22Rv1 (cell line): ENCODE data around the gene MRPL38.
A peak's percentile ranks its signal among the peaks of the same experiment; 100 is the strongest.

Experiments used
- ZFX ChIP-seq: fragments of 450-650 bp; IDR thresholded peaks from 2 replicates; pipeline ENCODE4 v1.6.1; 2017; ENCODE audit warnings: antibody characterized with exemption, borderline replicate concordance
- TF ChIP-seq, protein P1 (sequence below): fragments of 450-650 bp; IDR thresholded peaks from 2 replicates; pipeline ENCODE4 v1.5.1; 2017; ENCODE audit warnings: mild to moderate bottlenecking

DNA sequence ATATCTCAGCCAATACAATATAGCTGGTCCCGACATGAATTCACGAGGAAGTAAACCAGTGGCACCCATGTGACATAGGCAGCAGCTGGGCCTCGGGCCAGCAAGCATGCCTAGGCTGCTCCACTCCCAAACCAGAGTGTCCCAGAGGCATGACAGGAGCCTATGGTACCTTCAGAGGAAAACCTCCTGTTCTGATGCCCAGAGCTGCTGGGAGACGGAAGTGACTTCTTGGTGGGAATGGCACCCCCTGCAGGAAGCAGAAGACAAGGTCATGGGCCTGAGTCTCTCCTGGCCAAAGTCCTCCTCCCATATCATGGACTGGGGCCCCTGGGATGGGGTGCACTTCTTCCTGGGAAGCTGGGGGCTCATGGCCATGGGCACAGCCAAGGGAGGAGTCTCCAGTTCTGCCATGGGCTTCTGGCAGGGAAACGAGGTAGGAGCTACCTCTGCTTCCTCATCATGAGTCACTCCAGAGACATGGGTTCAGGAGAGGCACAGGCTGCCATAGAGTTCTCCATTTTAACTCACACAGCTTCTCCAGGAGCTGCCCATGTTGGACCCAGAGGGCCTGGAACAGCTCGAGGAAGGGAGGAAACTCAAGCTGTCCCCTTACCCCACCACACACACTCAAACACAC is 22.7 kb upstream of the MRPL38 start:
- TF ChIP-seq, protein P1, sequence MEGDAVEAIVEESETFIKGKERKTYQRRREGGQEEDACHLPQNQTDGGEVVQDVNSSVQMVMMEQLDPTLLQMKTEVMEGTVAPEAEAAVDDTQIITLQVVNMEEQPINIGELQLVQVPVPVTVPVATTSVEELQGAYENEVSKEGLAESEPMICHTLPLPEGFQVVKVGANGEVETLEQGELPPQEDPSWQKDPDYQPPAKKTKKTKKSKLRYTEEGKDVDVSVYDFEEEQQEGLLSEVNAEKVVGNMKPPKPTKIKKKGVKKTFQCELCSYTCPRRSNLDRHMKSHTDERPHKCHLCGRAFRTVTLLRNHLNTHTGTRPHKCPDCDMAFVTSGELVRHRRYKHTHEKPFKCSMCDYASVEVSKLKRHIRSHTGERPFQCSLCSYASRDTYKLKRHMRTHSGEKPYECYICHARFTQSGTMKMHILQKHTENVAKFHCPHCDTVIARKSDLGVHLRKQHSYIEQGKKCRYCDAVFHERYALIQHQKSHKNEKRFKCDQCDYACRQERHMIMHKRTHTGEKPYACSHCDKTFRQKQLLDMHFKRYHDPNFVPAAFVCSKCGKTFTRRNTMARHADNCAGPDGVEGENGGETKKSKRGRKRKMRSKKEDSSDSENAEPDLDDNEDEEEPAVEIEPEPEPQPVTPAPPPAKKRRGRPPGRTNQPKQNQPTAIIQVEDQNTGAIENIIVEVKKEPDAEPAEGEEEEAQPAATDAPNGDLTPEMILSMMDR: peak; percentile 63
- TF ChIP-seq ZFX: no peak
